ENCODE data around the gene IFT27.

The IFT27 gene

DNA sequence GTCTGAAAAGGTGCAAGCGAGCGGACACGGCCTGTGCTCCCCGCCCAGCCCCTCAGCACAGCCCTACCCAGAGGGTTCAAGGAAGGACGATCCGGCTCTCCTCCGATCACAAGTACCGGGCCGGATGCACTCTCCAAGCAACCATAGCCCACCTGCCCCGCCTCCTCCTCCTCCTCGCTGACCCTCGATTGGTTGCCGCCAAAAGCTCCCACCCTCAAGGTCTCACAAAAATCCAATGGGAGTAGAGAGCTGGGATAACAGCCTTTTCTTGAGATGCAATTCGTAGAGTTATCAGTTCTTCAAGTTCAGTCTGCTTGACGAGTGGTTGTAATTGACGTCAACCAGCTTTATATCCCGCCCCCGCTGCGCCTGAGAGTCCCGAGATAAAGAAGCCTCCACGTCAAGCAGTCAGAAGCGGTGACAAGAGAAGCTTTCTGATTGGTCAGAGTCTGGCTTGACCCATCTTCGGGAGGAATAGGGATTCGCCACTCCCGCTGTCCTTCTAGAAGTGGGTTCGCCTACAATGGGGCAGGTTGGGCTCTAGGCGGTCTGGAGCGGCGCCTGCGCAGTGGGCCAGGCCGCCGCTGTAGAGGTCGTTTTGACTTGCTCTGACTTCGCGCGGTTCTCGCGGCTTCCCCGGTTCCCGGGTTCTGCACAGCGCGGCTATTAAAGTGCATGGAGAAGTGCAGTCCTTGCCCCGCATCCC, at the start of gene IFT27:
Gene IFT27, minus strand, starts transcription at position 156 of the 706 bp plus-strand sequence. CDS start 412 bp downstream, outside the sequence.
- no peak for TF ChIP-seq ZNF274 (IDR thresholded peaks at IDR 0.05; ENCODE audit: low read depth, low read length)
- H3K4me3 ChIP-seq (ENCODE audit: low read length), result peak within 1 kb of the TSS; percentile 96

- TF ChIP-seq ZNF274 (IDR thresholded peaks at IDR 0.05; ENCODE audit: low read depth, low read length), result no peak
- H3K4me3 ChIP-seq (ENCODE audit: low read length), result no peak overlapping the region
These were observed 48.7 kb upstream of the IFT27 start for GRCh38 chr22:36824655-36825054.

- no peak for TF ChIP-seq ZNF274 (IDR thresholded peaks at IDR 0.05; ENCODE audit: low read depth, low read length)
- no peak overlapping the region for H3K4me3 ChIP-seq (ENCODE audit: low read length)
These were observed 47.4 kb upstream of the IFT27 start for GRCh38 chr22:36823186-36823839.

- no peak for TF ChIP-seq ZNF274 (IDR thresholded peaks at IDR 0.05; ENCODE audit: low read depth, low read length)
- no peak overlapping the region for H3K4me3 ChIP-seq (ENCODE audit: low read length)
These were observed 46.7 kb upstream of the IFT27 start for GRCh38 chr22:36822581-36822980.

GRCh38 chr22:36819112-36819511, 43.2 kb upstream of the IFT27 start:
- H3K4me3 ChIP-seq (ENCODE audit: low read length), result no peak overlapping the region
- TF ChIP-seq ZNF274 (IDR thresholded peaks at IDR 0.05; ENCODE audit: low read depth, low read length), result no peak

- TF ChIP-seq ZNF274 (IDR thresholded peaks at IDR 0.05; ENCODE audit: low read depth, low read length), result no peak
- no peak overlapping the region for H3K4me3 ChIP-seq (ENCODE audit: low read length)
These were observed 42.2 kb upstream of the IFT27 start for GRCh38 chr22:36818010-36818642.

DNA sequence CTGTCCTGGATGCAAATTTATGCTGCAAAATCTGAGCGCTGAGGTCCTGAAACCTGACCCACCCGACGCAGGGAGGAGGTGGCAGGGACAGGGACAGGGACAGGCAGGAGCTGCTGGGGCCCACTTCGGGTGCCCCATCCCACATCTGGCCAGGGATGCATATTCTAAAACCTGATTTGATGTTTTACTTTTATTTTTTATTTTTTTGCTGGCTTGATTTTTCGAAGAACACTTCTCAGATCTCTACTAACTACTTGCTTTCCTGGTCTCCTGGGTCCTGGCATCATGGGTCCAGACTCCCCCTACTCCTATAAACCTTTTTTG, 41.6 kb upstream of the IFT27 start:
- no peak for TF ChIP-seq ZNF274 (IDR thresholded peaks at IDR 0.05; ENCODE audit: low read depth, low read length)
- H3K4me3 ChIP-seq (ENCODE audit: low read length), result no peak overlapping the region

DNA sequence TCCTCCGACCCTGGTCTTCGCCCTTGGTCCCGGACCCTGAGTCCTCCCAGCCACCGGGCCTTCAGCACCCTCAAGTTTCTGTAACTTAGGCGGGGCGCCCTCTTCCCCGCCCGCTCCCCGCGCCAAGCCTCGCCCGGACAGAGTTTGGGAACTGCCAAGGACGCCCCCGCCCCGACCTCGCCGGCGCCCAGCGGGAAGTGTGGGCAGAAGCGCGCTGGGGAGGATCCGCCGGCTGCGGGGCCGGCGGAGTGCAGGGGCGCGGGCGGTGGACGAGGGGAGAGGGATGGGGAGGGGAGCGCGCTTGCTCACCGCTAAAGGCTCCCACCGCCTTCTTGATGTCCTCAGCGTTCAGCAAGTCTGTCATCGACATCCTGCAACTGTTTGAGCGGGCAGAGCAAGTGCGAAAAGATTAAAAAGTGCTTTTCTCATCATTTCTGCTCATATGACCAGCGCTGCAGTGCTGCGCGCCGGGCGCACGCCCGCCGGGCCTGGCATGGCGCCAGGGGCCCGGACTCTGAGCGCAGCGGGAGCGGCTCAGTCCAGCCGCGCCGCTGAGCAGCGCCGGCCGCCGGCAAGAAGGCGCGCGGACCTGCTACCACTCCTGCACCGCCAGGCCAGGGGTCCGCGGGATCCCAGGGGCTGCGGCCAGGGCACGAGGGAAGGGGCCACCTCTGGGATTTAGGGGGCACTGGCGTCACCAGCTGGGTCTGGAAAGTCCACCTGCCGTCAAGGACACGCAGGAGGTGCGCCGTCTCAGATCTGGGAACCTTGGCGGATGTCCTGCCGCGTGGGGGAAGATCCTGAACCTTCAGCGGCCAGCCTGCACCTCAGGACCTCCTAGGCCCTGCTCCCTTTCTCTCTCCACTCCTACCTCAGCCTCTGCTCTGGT, 41.0 kb upstream of the IFT27 start, which contains the start of gene PVALB:
Gene PVALB, minus strand, starts transcription at position 400 of the 889 bp plus-strand sequence. Its CDS starts 30 bp downstream, at position 370.
- no peak for TF ChIP-seq ZNF274 (IDR thresholded peaks at IDR 0.05; ENCODE audit: low read depth, low read length)
- no peak within 1 kb of the TSS for H3K4me3 ChIP-seq (ENCODE audit: low read length)

DNA sequence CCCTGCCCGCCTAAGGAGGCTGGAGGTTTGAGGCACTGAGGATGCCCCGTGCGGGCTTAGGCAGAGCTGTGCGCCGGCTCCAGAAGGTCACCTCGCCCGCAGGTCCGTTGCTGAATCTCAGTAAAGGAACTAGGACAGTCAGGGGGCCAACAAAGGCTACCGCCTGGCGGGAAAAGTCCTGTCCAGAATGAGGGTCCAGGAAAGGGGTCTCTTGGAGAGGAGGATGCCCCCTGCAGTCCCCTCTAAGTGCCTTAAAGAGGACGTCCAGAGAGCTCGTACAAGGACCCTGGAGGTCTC, 40.4 kb upstream of the IFT27 start:
- TF ChIP-seq ZNF274 (IDR thresholded peaks at IDR 0.05; ENCODE audit: low read depth, low read length), result no peak
- no peak overlapping the region for H3K4me3 ChIP-seq (ENCODE audit: low read length)

DNA sequence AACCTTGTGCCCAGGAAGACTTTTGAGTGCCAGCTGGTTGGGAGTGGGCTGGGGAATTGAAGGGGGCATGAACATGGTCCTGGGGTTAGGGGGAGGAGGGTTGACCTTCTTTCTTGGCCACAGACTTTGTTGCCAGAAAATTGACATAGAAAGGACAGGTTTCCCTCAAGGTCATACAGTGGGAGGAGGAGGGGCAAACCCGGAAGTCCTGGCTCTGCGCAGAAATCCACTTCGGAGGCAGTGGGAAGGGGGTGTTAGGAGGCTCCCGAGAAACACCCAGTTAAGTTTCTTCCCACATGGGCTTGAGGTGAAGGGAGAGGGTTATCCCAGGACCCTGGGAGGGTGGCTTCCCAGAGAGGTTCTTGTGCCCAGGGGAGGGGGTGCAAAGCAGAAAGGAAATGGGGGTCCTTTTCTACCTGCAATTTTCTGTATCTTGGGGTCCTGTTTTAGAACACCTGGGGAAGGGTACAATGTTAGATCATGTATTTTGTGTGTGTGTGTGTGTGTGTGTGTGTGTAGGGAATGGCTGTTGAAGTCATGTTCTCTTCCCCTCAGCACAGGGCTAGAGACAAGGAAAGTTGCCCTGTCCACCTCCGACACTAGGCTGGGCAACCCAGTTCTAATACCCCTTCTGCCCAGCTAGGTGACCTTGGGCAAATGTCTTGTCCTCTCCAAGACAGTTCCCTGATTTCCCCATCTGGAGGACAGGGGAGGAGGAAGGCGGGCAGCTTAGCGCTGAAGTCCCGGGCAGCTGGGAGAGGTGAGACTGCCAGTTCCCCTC, 39.8 kb upstream of the IFT27 start:
- TF ChIP-seq ZNF274 (IDR thresholded peaks at IDR 0.05; ENCODE audit: low read depth, low read length), result no peak
- no peak overlapping the region for H3K4me3 ChIP-seq (ENCODE audit: low read length)

GRCh38 chr22:36814801-36815200, 38.9 kb upstream of the IFT27 start:
- no peak overlapping the region for H3K4me3 ChIP-seq (ENCODE audit: low read length)
- no peak for TF ChIP-seq ZNF274 (IDR thresholded peaks at IDR 0.05; ENCODE audit: low read depth, low read length)

- H3K4me3 ChIP-seq (ENCODE audit: low read length), result no peak overlapping the region
- TF ChIP-seq ZNF274 (IDR thresholded peaks at IDR 0.05; ENCODE audit: low read depth, low read length), result no peak
These were observed 35.3 kb upstream of the IFT27 start for GRCh38 chr22:36811094-36811800.

DNA sequence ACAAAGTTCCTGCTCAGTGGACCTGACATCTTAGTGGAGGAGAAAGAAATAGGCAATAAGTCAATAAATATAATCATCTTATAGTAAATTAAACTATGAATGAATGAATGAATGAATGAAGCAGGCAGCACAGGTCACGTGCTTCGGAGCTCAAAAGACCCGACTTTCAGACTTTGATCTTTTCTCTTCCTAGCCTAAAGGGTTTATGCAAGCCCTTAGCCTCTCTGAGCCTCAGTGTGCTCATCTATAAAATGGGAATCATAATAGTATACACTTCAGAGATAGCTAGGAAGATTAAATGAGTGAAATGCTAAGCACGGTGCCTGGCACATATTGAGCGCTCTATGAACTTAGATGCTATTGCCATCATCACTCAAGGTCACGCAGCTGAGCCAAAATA, 33.4 kb upstream of the IFT27 start:
- H3K4me3 ChIP-seq (ENCODE audit: low read length), result no peak overlapping the region
- no peak for TF ChIP-seq ZNF274 (IDR thresholded peaks at IDR 0.05; ENCODE audit: low read depth, low read length)

Measured in GM08714 (cell line).